HG03175 (cell line): ENCODE measurements around the gene LRRK1.
"Not testable (repeated sequence)": the region's sequence is repeated elsewhere in the genome, so short reads cannot be mapped to it uniquely, and the experiment has no call there.

Source experiments
- ATAC-seq: cut with Tn5 transposase; IDR thresholded peaks from one replicate; pipeline ENCODE4 v1.9.1; 2021; ENCODE audit warnings: mild to moderate bottlenecking, moderate library complexity; ENCODE audit not compliant: unreplicated experiment

Gene LRRK1

GRCh38 chr15:101066501-101067408, 147.6 kb downstream of the LRRK1 start:
- ATAC-seq: no peak

GRCh38 chr15:101067660-101068522, 148.7 kb downstream of the LRRK1 start:
- ATAC-seq: no peak

- no peak for ATAC-seq
These were observed 149.4 kb downstream of the LRRK1 start for GRCh38 chr15:101068523-101068960.

- no peak for ATAC-seq
These were observed 149.9 kb downstream of the LRRK1 start for GRCh38 chr15:101068961-101069653.

- ATAC-seq: no peak
These were observed 150.5 kb downstream of the LRRK1 start for GRCh38 chr15:101069654-101069973.

- no peak for ATAC-seq
These were observed 150.9 kb downstream of the LRRK1 start for GRCh38 chr15:101070024-101070423.

GRCh38 chr15:101070502-101071273, 151.5 kb downstream of the LRRK1 start:
- ATAC-seq: no peak

GRCh38 chr15:101071651-101072050, 152.5 kb downstream of the LRRK1 start:
- ATAC-seq: no peak

GRCh38 chr15:101072235-101072634, 153.1 kb downstream of the LRRK1 start:
- not testable (repeated sequence) for ATAC-seq

GRCh38 chr15:101077806-101078668, 158.9 kb downstream of the LRRK1 start:
- not testable (repeated sequence) for ATAC-seq

- ATAC-seq: no peak
These were observed 159.6 kb downstream of the LRRK1 start for GRCh38 chr15:101078669-101079323.

- ATAC-seq: no peak
These were observed 162.7 kb downstream of the LRRK1 start for GRCh38 chr15:101081900-101082299.

- ATAC-seq: no peak
These were observed 164.3 kb downstream of the LRRK1 start for GRCh38 chr15:101083336-101084045.

- no peak for ATAC-seq
These were observed 165.6 kb downstream of the LRRK1 start for GRCh38 chr15:101084801-101085200.

- no peak for ATAC-seq
These were observed 166.1 kb downstream of the LRRK1 start for GRCh38 chr15:101085311-101085700.

- ATAC-seq: no peak
These were observed 167.4 kb downstream of the LRRK1 start for GRCh38 chr15:101086394-101087171.

- ATAC-seq: no peak
These were observed 168.1 kb downstream of the LRRK1 start for GRCh38 chr15:101087172-101087769.
